HepG2 (cell line): ENCODE measurements around the gene FBXO10. TPM values are rescaled to one million over a fixed set of nuclear protein-coding genes. Genes with fewer than 3 reads are reported as not detected.

Source experiments
- DNMT3B ChIP-seq: conservative IDR thresholded peaks from 2 replicates; pipeline ENCODE4 v1.6.1; 2016; ENCODE audit warnings: missing biosample characterization, control low read depth
- EED ChIP-seq: sonication (generic); formaldehyde crosslinking; IDR thresholded peaks from 2 replicates; pipeline ENCODE4 v1.5.0; 2020; ENCODE audit warnings: mild to moderate bottlenecking, missing genetic modification reagents
- HDAC2 ChIP-seq: sonication (generic); formaldehyde crosslinking; IDR thresholded peaks from 2 replicates; pipeline ENCODE4 v1.4.0; 2020; ENCODE audit warnings: missing genetic modification reagents
- MAFF ChIP-seq: IDR thresholded peaks from 2 replicates; pipeline ENCODE4 v1.6.1; 2011; ENCODE audit warnings: low read depth, low read length, improper control_type of control experiment
- NFE2 ChIP-seq: sonication (generic); formaldehyde crosslinking; IDR thresholded peaks from 2 replicates; pipeline ENCODE4 v1.4.0; 2020; ENCODE audit warnings: missing genetic modification reagents
- RARA ChIP-seq: IDR thresholded peaks from 2 replicates; pipeline ENCODE4 v1.6.1; 2016; ENCODE audit warnings: missing genetic modification reagents, missing compliant biosample characterization
- REPIN1 ChIP-seq: sonication (generic); formaldehyde crosslinking; IDR thresholded peaks from 2 replicates; pipeline ENCODE4 v1.8.0; 2022; ENCODE audit warnings: missing genetic modification reagents, low read depth, mild to moderate bottlenecking, borderline replicate concordance
- STAT6 ChIP-seq: sonication (generic); formaldehyde crosslinking; IDR thresholded peaks from 2 replicates; pipeline ENCODE4 v1.4.0; 2020; ENCODE audit warnings: missing genetic modification reagents, mild to moderate bottlenecking, borderline replicate concordance
- YEATS4 ChIP-seq: sonication (generic); formaldehyde crosslinking; IDR thresholded peaks from 2 replicates; pipeline ENCODE4 v1.4.0; 2020; ENCODE audit warnings: missing genetic modification reagents, borderline replicate concordance
- ZNF343 ChIP-seq: sonication (generic); formaldehyde crosslinking; IDR thresholded peaks from 2 replicates; pipeline ENCODE4 v1.4.0; 2020; ENCODE audit warnings: mild to moderate bottlenecking, missing genetic modification reagents
- ZNF441 ChIP-seq: sonication (generic); formaldehyde crosslinking; IDR thresholded peaks from 2 replicates; pipeline ENCODE4 v1.7.0; 2021; ENCODE audit warnings: missing genetic modification reagents, borderline replicate concordance
- ZNF501 ChIP-seq: sonication (generic); formaldehyde crosslinking; IDR thresholded peaks from 2 replicates; pipeline ENCODE4 v1.5.1; 2020; ENCODE audit warnings: mild to moderate bottlenecking, moderate library complexity, missing genetic modification reagents
- ZNF564 ChIP-seq: sonication (generic); formaldehyde crosslinking; IDR thresholded peaks from 2 replicates; pipeline ENCODE4 v1.8.1; 2023; ENCODE audit warnings: mild to moderate bottlenecking, missing genetic modification reagents
- ZNF766 ChIP-seq: sonication (generic); formaldehyde crosslinking; IDR thresholded peaks from 2 replicates; pipeline ENCODE4 v1.5.0; 2020; ENCODE audit warnings: missing genetic modification reagents, borderline replicate concordance
- ZNF780A ChIP-seq: sonication (generic); formaldehyde crosslinking; IDR thresholded peaks from 2 replicates; pipeline ENCODE4 v1.8.0; 2022; ENCODE audit warnings: mild to moderate bottlenecking, missing genetic modification reagents, moderate library complexity
- ZNF83 ChIP-seq: sonication (generic); formaldehyde crosslinking; IDR thresholded peaks from 2 replicates; pipeline ENCODE4 v1.4.0; 2020; ENCODE audit warnings: missing genetic modification reagents, mild to moderate bottlenecking, borderline replicate concordance
- polyA plus RNA-seq, 8 experiments: library from polyadenylated mRNA; depleted of rRNA in 3 of 8; stranded (reverse) in 7 of 8; unstranded in 1 of 8; fragments of >200 nt; fragmentation: Illumina TruSeq in 4 of 8; extraction: Trizol in 4 of 8; gene quantifications; 2 replicates each; pipeline versions ENCODE4 v1.2.1 to v1.2.3, GENCODE V29; 2011 to 2016; ENCODE audit warnings: low read depth in 4 of 8, missing spikeins in 1 of 8, mixed read lengths in 1 of 8; ENCODE audit not compliant: insufficient read depth in 1 of 8
- total RNA-seq, 5 experiments: library from RNA; depleted of rRNA; stranded (reverse); fragments of >200 nt; fragmentation: Illumina TruSeq; extraction: Trizol; gene quantifications; 2 replicates each; pipeline ENCODE4 v1.2.3, GENCODE V29; 2016; ENCODE audit warnings: low read depth in 1 of 5
- TF ChIP-seq, protein P1 (sequence below): IDR thresholded peaks from 2 replicates; pipeline ENCODE4 v1.6.1; 2016; ENCODE audit warnings: missing biosample characterization, missing genetic modification reagents, low read depth
- TF ChIP-seq, protein P2 (sequence below): sonication (generic); formaldehyde crosslinking; IDR thresholded peaks from 2 replicates; pipeline ENCODE4 v1.5.1; 2020; ENCODE audit warnings: mild to moderate bottlenecking, missing genetic modification reagents, moderate library complexity
- TF ChIP-seq, protein P3 (sequence below): sonication (generic); formaldehyde crosslinking; IDR thresholded peaks from 2 replicates; pipeline ENCODE4 v1.4.0; 2020; ENCODE audit warnings: missing genetic modification reagents, low read depth, mild to moderate bottlenecking, borderline replicate concordance
- TF ChIP-seq, protein P4 (sequence below): sonication (generic); formaldehyde crosslinking; IDR thresholded peaks from 2 replicates; pipeline ENCODE4 v1.4.0; 2020; ENCODE audit warnings: mild to moderate bottlenecking, missing genetic modification reagents

Gene FBXO10
- total and polyA plus RNA-seq, 2 of the 13 experiments (the other 11 are each of a cell fraction or from before 2014, with no cell fraction given), result 3.1 to 5.1 TPM

- TF ChIP-seq HDAC2 (CRISPR knock-in tag) (peak; percentile 91; the same call in 1 of the 2 replicates), REPIN1 (CRISPR knock-in tag) (peak; percentile 96), ZNF780A (CRISPR knock-in tag) (peak; percentile 88), NFE2 (CRISPR knock-in tag) (no peak), ZNF564 (CRISPR knock-in tag) (peak; percentile 85; the same call in 1 of the 2 replicates), DNMT3B (CRISPR knock-in tag) (no peak), ZNF441 (CRISPR knock-in tag) (peak; percentile 81; the same call in 1 of the 2 replicates), ZNF83 (CRISPR knock-in tag) (0 out of 2 replicates have a peak, but pooled peaks have one; percentile 54), ZNF766 (CRISPR knock-in tag) (peak; percentile 90), ZNF343 (CRISPR knock-in tag) (peak; percentile 58; the same call in 1 of the 2 replicates), YEATS4 (peak; percentile 98), EED (CRISPR knock-in tag) (peak; percentile 99), ZNF501 (CRISPR knock-in tag) (peak; percentile 98), STAT6 (CRISPR knock-in tag) (no peak), MAFF (peak; percentile 7; the same call in 1 of the 2 replicates), RARA (CRISPR knock-in tag) (no peak; the same call in 1 of the 2 replicates)
- TF ChIP-seq, protein P1, sequence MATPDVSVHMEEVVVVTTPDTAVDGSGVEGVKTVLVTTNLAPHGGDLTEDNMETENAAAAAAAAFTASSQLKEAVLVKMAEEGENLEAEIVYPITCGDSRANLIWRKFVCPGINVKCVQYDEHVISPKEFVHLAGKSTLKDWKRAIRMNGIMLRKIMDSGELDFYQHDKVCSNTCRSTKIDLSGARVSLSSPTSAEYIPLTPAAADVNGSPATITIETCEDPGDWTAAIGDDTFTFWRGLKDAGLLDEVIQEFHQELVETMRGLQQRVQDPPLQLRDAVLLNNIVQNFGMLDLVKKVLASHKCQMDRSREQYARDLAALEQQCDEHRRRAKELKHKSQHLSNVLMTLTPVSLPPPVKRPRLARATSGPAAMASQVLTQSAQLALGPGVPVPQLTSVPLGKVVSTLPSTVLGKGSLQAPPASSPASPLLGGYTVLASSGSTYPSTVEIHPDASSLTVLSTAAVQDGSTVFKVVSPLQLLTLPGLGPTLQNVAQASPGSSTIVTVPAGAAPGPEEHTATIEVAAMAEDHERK (CRISPR knock-in tag), result peak; percentile 29; the same call in 1 of the 2 replicates
- TF ChIP-seq, protein P2, sequence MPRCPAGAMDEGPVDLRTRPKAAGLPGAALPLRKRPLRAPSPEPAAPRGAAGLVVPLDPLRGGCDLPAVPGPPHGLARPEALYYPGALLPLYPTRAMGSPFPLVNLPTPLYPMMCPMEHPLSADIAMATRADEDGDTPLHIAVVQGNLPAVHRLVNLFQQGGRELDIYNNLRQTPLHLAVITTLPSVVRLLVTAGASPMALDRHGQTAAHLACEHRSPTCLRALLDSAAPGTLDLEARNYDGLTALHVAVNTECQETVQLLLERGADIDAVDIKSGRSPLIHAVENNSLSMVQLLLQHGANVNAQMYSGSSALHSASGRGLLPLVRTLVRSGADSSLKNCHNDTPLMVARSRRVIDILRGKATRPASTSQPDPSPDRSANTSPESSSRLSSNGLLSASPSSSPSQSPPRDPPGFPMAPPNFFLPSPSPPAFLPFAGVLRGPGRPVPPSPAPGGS (CRISPR knock-in tag), result peak; percentile 95; the same call in 1 of the 2 replicates
- TF ChIP-seq, protein P3, sequence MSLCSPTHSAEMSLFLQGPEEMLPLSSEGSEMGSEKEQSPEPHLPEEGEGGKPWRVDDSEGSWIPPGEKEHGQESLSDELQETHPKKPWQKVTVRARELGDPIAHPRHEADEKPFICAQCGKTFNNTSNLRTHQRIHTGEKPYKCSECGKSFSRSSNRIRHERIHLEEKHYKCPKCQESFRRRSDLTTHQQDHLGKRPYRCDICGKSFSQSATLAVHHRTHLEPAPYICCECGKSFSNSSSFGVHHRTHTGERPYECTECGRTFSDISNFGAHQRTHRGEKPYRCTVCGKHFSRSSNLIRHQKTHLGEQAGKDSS (CRISPR knock-in tag), result peak; percentile 15; the same call in 1 of the 2 replicates
- TF ChIP-seq, protein P4, sequence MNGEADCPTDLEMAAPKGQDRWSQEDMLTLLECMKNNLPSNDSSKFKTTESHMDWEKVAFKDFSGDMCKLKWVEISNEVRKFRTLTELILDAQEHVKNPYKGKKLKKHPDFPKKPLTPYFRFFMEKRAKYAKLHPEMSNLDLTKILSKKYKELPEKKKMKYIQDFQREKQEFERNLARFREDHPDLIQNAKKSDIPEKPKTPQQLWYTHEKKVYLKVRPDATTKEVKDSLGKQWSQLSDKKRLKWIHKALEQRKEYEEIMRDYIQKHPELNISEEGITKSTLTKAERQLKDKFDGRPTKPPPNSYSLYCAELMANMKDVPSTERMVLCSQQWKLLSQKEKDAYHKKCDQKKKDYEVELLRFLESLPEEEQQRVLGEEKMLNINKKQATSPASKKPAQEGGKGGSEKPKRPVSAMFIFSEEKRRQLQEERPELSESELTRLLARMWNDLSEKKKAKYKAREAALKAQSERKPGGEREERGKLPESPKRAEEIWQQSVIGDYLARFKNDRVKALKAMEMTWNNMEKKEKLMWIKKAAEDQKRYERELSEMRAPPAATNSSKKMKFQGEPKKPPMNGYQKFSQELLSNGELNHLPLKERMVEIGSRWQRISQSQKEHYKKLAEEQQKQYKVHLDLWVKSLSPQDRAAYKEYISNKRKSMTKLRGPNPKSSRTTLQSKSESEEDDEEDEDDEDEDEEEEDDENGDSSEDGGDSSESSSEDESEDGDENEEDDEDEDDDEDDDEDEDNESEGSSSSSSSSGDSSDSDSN (CRISPR knock-in tag), result peak; percentile 87
These were observed 16.1 kb upstream of the FBXO10 start, which contains the start of gene TOMM5 (continued) for GRCh38 chr9:37592108-37592951.
